GM21360 (cell line): ENCODE results near the gene METTL27.
"Not testable (repeated sequence)": the region's sequence is repeated elsewhere in the genome, so short reads cannot be mapped to it uniquely, and the experiment has no call there.

Source experiments
- ATAC-seq: cut with Tn5 transposase; IDR thresholded peaks from one replicate; pipeline ENCODE4 v1.9.1; 2021; ENCODE audit warnings: mild to moderate bottlenecking, moderate library complexity; ENCODE audit not compliant: unreplicated experiment

The METTL27 gene

DNA sequence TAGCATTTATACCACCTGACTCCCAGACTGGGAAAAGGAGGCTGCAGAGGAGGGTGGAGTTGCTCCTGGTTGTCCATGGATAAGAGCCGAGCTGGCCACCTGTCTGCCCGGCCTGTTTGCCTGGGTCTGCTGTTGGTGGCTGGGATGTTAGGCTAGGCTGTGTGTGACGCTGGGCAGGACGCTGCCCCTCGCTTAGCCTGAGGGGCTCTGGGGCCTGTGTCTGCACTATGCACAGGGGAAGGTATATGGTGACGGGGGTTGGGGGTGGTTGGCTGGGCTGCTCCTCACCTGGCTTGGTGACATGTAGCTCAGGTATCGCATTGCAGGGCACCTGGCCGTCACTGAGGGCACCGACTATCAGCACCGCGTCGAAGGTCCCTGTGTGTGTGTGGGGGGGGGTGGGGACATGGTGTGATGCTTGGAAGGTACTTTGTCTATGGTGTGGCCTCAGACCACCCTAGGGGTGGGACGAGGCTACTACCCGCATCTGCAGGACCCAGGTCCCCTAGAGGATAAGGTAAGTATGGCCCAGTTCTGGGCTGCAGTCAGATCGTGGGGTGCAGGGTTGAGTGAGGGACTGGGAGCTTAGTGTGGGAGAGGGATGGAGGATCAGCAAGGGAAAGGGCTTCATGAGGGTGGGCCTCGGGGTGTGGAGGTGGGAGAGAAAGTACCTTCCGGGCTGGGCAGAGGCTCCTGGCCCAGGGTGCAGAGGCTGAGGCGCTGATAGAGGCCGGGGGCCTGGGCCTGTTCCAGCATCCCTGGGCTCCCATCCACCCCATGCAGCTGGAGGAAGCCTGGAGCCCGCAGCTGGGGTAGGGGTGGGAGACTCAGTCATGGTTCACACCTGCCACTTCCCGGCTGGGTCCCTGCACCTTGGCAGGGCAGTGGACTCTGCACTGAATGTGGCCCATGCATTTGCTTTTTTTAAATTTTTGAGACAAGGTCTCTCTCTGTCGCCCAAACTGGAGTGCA lies 2.3 kb downstream of the METTL27 start:
- ATAC-seq: no peak

DNA sequence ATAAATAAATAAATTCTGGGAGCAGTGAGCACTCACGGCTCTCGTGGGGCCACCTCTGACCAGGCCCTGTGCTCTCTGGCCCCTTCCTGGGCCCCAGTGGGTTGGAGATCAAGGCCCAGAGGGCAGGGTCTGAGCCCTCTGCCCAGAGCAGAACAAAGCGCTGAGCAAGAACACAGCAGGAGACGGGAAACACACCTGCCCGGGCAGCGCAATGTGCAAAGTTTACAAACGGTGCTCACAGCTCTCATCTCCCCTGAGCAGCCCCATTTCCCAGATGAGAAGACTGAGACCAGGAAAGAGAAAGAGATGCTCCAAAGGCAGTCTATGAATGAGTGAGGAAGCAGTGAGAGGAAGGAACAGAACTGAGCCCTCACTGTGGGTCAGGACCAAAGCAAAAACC lies 3.0 kb downstream of the METTL27 start:
- ATAC-seq: no peak

DNA sequence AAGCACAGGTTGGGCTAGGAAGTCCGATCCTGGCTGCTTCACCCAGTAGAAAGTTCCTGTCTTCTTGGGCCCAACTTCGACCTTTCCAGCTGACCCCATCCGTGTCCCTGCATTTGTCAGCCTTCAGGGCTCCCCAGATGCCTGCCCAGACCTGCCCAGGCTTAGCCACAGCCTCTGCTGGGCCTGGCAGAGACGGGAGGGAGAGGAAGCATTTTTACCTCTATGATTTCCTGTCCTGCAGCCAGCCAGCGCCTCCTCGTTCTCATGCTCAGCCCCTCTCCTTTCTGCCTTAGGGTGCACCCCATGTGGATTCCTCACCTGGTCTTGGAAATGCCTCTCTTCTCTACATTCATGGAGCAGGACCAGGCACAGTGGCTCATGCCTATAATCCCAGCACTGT lies 3.7 kb downstream of the METTL27 start:
- no peak for ATAC-seq

DNA sequence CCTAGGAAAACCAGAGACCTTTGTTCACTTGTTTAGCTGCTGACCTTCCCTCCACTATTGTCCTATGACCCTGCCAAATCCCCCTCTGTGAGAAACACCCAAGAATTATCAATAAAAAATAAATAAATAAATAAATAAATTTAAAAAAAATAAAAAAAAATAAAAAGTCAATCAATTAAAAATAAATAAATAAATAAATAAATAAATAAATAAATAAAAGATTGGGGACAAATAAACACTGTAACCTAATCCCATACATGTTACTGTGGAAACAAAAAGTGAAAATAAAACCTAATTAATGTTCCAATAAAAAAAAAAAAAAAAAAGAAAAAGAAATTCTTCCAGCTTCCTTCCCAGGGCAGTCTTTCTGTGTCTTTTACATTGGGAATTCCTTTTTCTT lies 5.1 kb downstream of the METTL27 start:
- ATAC-seq: not testable (repeated sequence)

DNA sequence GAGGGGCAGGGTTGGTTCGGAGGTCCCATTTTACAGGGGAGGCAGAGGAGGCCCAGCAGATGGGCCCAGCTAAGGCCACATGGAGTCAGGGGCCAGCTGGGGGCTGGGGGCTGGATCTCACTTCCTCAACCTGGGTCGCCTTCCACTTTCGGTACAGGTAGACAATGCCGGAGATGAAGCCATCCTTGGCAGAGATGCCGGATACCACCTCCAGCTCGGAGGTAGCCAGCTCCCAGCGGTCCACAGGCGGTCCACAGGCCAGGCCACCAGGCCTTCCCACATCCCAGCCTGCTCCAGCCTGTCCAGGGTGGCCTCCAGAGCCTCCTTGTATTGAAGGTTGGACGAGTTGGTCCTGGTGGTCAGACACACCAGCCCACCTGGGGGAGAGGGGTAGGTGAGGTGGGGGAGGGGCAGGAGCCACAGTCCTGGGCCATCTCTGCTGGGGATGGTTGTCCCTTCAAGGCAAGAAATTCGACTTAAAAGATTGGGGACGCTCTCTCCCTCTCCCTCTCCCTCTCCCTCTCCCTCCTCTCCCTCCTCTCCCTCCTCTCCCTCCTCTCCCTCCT lies 7.6 kb downstream of the METTL27 start:
- no peak for ATAC-seq

DNA sequence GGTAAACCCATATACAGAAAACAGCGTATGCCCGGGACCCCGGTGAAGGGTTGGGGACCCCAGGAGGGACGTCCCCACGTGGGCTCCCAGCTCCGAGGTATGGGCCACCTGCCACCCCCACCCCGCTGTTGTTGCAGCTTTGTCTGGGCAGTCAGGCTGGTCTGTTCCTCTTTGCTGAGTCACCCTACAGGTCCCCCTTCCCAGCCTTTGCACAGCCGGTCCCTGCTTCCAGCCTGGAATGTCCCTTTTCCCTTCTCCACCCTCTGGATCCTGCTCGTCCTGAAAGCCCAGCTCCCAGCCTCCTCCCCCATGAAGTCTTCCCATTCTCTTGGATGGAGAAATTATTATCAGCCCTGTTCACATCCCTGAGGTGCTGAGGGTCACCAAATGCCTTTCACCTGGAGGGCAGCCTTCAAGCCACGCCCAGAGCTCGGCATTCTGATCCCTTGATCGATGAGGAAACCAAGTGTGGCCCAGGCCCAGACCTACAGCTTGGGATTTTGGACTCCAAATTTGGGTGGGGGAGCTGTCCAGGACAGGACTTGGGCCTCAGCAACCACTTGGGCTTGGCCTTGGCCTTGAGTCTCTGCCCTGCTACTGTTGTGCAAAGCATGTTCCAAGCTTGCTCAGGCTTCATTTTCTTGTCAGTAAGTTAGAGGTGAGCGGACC lies 8.9 kb downstream of the METTL27 start:
- no peak for ATAC-seq

DNA sequence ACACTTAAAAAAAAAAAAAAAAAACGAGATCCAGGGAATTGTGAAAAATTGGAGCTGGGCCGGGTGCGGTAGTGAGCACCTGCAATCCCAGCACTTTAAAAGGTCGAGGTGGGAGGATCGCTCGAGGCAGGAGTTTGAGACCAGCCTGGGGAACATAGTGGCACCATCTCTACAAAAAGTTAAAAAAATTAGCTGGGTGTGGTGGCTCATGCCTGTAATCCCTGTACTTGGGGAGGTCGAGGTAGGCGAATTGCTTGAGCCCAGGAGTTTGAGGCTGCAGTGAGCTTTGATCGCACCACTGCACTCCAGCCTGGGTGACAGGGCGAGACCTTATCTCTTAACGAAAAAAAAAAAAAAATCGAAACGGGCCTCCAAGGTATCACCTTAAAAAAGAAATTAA lies 9.5 kb downstream of the METTL27 start:
- ATAC-seq: no peak

DNA sequence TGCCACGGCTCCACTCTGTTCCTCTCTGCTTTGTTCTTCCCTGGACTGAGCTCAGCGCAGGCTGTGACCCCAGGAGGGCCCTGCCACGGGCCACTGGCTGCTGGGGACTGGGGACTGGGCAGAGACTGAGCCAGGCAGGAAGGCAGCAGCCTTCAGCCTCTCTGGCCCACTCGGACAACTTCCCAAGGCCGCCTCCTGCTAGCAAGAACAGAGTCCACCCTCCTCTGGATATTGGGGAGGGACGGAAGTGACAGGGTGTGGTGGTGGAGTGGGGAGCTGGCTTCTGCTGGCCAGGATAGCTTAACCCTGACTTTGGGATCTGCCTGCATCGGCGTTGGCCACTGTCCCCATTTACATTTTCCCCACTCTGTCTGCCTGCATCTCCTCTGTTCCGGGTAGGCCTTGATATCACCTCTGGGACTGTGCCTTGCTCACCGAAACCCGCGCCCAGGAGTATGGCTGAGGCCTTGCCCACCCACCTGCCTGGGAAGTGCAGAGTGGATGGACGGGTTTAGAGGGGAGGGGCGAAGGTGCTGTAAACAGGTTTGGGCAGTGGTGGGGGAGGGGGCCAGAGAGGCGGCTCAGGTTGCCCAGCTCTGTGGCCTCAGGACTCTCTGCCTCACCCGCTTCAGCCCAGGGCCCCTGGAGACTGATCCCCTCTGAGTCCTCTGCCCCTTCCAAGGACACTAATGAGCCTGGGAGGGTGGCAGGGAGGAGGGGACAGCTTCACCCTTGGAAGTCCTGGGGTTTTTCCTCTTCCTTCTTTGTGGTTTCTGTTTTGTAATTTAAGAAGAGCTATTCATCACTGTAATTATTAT lies 10.3 kb downstream of the METTL27 start:
- ATAC-seq: no peak

DNA sequence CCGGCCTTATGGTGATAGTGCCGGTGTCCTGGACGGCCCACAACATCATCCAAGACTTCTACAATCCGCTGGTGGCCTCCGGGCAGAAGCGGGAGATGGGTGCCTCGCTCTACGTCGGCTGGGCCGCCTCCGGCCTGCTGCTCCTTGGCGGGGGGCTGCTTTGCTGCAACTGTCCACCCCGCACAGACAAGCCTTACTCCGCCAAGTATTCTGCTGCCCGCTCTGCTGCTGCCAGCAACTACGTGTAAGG lies 10.8 kb downstream of the METTL27 start:
- no peak for ATAC-seq

DNA sequence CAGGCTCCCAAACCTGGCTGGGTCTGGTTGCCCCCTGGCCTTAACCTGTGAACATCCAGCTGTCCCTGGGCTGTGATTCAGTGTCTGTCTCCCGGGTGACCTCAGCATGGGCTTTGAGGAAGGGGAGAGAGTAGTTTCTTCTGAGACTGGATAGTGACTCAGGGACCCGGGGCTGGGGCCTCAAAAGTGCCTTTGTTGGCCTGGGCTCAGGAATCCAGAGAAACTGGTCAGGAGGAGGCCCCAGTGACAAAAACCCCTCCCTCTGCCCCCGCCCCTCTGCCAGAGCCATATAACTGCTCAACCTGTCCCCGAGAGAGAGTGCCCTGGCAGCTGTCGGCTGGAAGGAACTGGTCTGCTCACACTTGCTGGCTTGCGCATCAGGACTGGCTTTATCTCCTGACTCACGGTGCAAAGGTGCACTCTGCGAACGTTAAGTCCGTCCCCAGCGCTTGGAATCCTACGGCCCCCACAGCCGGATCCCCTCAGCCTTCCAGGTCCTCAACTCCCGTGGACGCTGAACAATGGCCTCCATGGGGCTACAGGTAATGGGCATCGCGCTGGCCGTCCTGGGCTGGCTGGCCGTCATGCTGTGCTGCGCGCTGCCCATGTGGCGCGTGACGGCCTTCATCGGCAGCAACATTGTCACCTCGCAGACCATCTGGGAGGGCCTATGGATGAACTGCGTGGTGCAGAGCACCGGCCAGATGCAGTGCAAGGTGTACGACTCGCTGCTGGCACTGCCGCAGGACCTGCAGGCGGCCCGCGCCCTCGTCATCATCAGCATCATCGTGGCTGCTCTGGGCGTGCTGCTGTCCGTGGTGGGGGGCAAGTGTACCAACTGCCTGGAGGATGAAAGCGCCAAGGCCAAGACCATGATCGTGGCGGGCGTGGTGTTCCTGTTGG lies 11.4 kb downstream of the METTL27 start, which contains the start of gene CLDN4:
Gene CLDN4, plus strand, starts transcription at position 316 of the 903 bp plus-strand sequence. Its CDS starts 206 bp downstream, at position 522.
- no peak for ATAC-seq

DNA sequence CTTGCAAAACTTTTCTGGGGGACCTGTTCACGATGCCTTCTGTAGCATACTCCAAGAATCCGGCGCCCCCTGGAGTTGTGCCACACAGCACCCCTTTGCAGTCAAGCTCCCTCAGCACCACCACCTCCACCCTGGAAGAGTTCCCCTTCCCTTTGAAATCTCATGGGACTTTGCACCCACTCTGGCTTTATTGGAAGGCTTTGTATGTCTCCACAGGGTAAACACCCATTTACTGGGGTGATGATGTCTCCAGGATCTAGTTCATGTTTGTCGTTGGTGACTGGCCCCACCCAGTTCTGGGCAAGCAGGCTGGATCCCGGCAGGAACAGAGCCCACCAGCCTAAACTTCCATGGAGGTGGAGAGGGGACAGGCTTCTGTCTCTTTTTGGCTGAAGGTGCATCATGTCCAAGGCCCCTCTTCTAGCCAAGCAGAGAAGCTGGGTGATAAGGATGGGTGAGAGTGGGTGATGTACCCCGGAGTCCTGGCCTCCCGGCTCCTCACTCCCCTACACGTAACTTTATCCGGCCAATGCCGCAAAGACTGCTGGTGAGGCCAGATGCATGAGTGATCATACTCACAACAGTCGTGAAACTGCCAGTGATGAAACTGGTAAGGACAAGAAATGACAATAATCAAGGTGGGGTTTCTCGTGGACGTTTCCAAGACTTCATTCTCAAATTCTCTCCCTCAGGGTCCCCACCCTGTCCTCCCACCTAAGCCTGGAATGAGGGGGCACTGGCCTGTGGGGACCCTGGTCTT lies 12.2 kb downstream of the METTL27 start:
- no peak for ATAC-seq

DNA sequence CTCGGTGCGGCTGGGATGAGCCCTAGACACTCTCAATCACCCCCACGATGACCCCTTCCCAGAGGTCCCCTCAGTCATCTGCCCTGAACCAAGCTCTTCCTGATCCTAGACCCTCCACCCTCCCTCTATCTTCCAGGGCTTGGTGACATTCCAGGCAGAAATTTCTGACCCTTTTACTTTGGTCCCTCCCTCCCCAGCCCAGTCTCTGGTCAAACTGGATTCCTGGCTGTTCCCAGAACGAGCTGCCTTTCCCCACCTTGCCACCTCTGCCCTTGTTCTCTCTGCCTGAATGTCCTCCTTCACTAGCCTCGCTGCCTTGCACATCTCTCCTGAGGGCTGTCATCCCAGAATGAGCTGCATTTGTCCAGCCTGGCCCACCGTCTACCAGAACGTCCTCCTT lies 12.8 kb downstream of the METTL27 start:
- no peak for ATAC-seq

DNA sequence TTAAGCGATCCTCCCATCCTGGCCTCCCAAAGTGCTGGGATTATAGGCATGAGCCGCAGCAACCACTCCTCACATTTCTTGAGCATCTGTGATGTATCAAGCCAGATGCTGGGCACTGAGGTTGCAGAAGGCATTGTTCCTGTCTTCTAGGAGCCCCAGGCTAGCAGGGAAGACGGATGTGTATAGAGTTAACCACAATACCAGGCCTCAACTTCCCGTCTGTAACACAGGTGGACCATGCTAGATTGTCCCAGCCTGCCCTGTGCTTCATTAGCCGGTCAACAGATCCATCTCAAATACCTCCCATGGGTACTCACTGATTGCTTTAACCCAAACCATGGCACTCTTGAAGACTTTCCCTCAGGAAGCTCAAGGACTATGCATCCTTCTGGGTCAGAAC lies 13.3 kb downstream of the METTL27 start:
- no peak for ATAC-seq

DNA sequence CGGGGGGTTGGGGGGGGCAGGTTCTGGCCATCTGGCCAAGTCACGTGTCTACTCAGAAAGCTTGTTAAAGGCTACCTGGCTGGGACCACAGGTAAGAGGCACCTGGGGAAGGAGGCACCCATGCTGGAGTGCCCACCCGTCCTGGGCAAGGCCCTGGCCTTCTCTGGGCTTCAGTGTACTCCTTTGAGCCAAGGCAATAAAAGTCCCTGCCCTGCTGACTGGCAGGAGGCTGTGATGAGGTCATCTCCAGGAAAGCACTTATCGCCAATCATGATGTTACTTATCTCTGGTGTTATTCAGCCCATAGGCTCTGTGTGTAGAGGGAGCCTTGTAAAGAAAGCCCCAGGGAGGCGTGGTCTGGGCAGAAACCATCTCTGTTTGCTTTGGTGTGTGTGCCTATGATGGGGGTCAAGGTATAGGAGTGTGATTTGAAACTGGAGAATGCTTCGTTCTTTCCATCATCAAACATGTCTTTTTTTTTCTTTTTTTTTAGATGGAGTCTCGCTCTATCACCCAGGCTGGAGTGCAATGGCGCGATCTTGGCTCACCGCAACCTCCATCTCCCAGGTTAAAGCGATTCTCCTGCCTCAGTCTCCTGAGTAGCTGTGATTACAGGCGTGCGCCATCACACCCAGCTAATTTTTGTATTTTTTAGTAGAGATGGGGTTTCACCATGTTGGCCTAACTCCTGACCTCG lies 14.1 kb downstream of the METTL27 start:
- no peak for ATAC-seq

DNA sequence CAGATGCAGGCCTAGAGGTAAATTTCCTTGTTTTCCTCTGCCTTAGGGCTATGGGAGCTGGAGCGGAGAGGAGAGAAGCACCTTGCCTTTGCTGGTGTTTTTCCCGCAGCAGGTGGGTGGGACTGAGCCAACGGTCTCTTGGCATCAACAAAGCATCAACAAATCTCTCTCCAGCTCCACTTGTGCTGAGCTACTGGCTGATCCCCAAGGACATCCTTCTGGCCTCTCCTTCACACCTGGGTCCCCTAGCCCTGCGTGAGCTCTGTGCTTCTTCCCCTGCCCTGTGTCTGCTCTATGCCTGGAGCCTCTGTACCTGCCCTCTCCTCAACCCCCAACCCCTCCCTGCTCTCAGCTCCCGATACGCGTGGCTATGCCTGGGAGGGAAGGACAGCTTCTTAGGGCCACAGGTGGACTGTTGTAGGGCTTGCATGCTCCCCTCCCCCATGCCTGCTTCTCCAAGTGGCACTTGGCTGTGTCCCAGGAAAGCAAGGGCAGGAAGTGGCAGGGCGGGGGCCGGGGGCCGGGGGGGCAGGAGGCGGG lies 14.7 kb downstream of the METTL27 start:
- no peak for ATAC-seq

DNA sequence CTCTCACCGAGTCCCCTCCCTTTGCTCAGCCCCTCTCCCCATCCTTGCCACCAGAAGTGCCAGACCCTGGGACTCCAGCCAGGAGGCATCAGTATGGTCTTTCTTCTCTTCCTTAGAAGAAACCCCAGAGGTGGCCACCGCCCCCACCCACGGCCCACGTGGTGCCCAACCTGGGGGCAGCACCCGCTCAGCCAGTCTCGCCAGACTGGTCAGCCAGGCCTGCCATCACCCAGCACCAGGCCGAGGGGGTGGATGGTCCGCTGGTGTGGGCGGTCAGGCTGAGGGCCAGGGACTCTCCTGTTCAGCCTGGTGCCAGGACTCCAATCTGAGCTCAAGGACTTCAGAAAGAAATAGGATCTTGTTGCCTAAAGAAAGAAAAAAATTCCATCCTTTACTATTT lies 17.3 kb downstream of the METTL27 start:
- no peak for ATAC-seq

DNA sequence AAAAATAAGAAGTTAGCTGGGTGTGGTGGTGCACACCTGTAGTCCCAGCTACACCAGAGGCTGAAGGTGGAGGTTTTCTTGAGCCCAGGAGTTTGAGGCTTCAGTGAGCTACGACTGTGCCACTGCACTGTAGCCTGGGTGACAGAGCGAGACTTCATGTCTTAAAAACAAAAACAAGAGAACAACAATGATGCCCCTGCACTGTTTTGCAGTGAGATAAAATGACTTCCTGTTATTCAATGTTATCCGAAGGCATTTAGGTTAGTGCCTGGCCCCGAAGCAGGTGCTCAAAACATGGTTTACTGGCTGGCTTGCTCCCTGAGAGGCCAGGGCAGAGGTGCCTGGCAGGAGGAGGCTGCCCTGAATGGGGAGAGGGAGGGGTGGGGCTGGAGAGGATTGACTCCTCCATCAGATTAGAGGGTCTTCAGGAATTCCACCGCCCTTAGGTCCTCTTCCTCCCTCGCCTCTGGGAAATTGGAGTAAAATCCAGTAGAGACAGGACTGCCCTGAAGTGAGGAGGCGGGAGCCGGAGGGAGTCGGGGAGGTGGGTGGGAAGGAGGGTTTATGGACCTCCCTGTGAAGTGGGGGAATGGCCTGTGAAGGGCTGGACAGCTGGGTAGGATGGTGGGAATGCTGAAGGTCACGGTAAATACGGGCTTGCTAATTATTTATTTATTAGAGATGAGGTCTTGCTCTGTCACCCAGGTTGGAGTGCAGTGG lies 18.3 kb downstream of the METTL27 start:
- ATAC-seq: no peak

DNA sequence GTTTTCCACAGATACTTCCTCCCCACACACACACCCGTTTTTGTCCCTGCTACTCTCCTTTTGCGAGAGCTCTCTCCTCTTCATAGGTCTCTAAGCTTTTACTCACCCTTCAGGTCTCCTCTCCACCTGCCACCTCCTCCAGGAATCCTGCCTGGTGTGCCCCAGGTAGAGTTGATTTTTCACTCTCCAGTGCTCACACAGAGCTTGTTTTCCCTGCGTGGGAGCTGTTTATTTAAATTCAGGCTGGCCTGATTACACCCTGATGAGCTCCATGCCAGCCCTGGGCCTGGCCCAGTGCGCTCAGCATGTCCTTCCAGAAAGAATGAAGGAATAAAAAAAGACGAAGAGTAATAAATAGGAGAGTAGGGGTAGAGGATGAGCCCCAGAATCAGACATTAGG lies 19.1 kb downstream of the METTL27 start:
- ATAC-seq: no peak
